Lower leg skin (tissue), 3 donors: ENCODE data around the gene ATF7.

Source experiments
- POLR2A ChIP-seq, 2 donors: fragments of 450-650 bp; IDR thresholded peaks; one replicate each; pipeline ENCODE4 v1.6.1; 2016 to 2017; ENCODE audit warnings: antibody characterized with exemption in 2 of 2, mild to moderate bottlenecking in 1 of 2, moderate library complexity in 1 of 2
- TF ChIP-seq, protein P1 (sequence below), 3 donors: fragments of 450-650 bp; IDR thresholded peaks; one replicate each; pipeline ENCODE4 v1.5.1; 2016; ENCODE audit warnings: antibody characterized with exemption in 3 of 3, mild to moderate bottlenecking in 3 of 3, moderate library complexity in 2 of 3

DNA sequence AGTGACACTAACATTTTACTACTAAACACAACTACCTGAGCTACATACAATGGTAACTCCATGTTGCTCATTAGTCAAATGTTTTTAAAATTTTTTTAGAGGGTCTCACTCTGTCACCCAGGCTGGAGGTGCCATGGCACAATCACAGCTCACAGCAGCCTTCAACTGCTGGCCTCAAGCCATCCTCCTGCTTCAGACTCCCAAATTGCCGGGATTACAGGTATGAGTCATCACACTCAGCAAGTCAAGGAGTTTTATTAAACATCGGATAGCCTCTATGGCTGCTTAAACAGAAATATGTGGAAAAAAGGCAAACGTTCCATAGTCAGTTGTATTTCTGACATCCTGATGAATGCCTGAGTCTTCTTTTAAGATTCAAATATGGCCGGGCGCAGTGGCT is 107.8 kb downstream of the ATF7 start:
- TF ChIP-seq, protein P1, sequence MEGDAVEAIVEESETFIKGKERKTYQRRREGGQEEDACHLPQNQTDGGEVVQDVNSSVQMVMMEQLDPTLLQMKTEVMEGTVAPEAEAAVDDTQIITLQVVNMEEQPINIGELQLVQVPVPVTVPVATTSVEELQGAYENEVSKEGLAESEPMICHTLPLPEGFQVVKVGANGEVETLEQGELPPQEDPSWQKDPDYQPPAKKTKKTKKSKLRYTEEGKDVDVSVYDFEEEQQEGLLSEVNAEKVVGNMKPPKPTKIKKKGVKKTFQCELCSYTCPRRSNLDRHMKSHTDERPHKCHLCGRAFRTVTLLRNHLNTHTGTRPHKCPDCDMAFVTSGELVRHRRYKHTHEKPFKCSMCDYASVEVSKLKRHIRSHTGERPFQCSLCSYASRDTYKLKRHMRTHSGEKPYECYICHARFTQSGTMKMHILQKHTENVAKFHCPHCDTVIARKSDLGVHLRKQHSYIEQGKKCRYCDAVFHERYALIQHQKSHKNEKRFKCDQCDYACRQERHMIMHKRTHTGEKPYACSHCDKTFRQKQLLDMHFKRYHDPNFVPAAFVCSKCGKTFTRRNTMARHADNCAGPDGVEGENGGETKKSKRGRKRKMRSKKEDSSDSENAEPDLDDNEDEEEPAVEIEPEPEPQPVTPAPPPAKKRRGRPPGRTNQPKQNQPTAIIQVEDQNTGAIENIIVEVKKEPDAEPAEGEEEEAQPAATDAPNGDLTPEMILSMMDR (IDR thresholded peaks at IDR 0.05) = no peak
- no peak for TF ChIP-seq POLR2A (IDR thresholded peaks at IDR 0.05)
